H1 (cell line): ENCODE data around the gene MACROD2. TPM values are rescaled to one million over a fixed set of nuclear protein-coding genes. Genes with fewer than 3 reads are reported as not detected.

Experiments used
- CREB1 ChIP-seq: IDR thresholded peaks from 2 replicates; pipeline ENCODE4 v1.6.1; 2012; ENCODE audit warnings: inconsistent platforms
- JUN ChIP-seq: IDR thresholded peaks from 2 replicates; pipeline ENCODE4 v1.6.1; 2011; ENCODE audit warnings: low read depth, mild to moderate bottlenecking, improper control_type of control experiment, low read length
- KDM4A ChIP-seq: IDR thresholded peaks from one replicate; pipeline ENCODE4 v1.7.1; 2012; ENCODE audit warnings: low read depth, mild to moderate bottlenecking, moderate library complexity, low read length, inconsistent platforms; ENCODE audit not compliant: severe bottlenecking
- NRF1 ChIP-seq: IDR thresholded peaks from 2 replicates; pipeline ENCODE4 v1.6.1; 2011; ENCODE audit warnings: mild to moderate bottlenecking, low read depth, low read length, improper control_type of control experiment
- POLR2A ChIP-seq, 2 experiments: IDR thresholded peaks; 1 replicate in 1 of 2; 2 replicates in 1 of 2; pipeline ENCODE4 v1.6.1; 2011; ENCODE audit warnings: low read depth in 2 of 2, low read length in 2 of 2, mild to moderate bottlenecking in 2 of 2; ENCODE audit errors: control extremely low read depth in 1 of 2
- SRF ChIP-seq: IDR thresholded peaks from 2 replicates; pipeline ENCODE4 v1.6.1; 2011; ENCODE audit warnings: mild to moderate bottlenecking, low read depth, low read length, moderate library complexity
- TBP ChIP-seq: IDR thresholded peaks from 2 replicates; pipeline ENCODE4 v1.6.1; 2011; ENCODE audit warnings: low read depth, low read length, improper control_type of control experiment
- TEAD4 ChIP-seq: IDR thresholded peaks from 2 replicates; pipeline ENCODE4 v1.6.1; 2012; ENCODE audit warnings: low read depth, low read length, inconsistent platforms, mixed read lengths
- polyA plus RNA-seq, 7 experiments: library from polyadenylated mRNA; depleted of rRNA in 3 of 7; stranded (reverse) in 5 of 7; unstranded in 2 of 7; fragments of >200 nt in 5 of 7; fragments of 200-250 nt in 2 of 7; gene quantifications; 1 replicate in 5 of 7; 2 replicates in 1 of 7; 4 replicates in 1 of 7; pipeline versions ENCODE4 v1.2.1 to v1.2.3, GENCODE V29; 2011 to 2013; ENCODE audit warnings: missing spikeins in 2 of 7, mixed read lengths in 2 of 7
- total RNA-seq: library from RNA; stranded (reverse); fragmentation: NEBNext Ultra II Directional; extraction: Animal tissue kit (Norgen Biotek cat#: 25700); gene quantifications from 2 replicates; pipeline ENCODE4 v1.2.1, GENCODE V29; 2021
- TF ChIP-seq, protein P1 (sequence below): IDR thresholded peaks from 2 replicates; pipeline ENCODE4 v1.6.1; 2012; ENCODE audit warnings: low read length, inconsistent platforms

The MACROD2 gene
- total and polyA plus RNA-seq, 2 of the 8 experiments (the other 6 are each of a cell fraction or from before 2014, with no cell fraction given): 0.70 to 3.9 TPM

DNA sequence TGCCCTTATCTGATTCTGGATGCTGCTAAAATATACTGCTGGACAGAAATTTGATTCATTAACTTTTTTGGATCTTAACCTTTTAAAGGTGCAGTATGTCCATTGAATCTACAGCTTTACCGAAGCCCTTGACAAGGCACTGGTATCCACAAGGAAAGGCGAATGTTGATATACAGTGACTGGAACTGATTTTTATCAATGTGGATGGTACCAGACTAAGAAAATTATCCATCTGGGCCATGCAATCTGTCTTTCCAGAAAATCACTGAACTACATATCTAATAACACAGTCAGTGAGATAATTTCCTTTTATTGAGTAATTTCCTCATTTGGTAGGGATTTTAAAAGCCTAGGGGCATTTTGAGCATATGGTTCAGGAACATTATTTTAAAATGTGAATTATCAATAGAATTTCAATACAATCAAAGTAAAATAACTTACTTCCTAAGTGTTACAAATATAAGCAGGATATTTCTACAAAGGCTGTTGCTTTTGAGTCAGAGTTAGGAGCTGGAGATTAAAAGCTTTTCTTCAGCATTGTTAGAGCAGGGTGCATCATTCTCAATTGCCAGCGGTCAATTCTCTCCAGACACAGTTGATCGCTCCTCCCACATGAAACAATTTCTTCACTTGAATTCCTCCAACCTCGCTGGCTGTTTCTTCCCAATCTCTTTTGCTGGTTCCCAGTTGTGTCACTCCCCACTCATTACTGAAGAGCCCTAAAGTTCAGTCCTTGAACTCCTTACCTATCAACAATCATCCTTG lies 927.4 kb downstream of the MACROD2 start (continued):
- TF ChIP-seq, protein P1, sequence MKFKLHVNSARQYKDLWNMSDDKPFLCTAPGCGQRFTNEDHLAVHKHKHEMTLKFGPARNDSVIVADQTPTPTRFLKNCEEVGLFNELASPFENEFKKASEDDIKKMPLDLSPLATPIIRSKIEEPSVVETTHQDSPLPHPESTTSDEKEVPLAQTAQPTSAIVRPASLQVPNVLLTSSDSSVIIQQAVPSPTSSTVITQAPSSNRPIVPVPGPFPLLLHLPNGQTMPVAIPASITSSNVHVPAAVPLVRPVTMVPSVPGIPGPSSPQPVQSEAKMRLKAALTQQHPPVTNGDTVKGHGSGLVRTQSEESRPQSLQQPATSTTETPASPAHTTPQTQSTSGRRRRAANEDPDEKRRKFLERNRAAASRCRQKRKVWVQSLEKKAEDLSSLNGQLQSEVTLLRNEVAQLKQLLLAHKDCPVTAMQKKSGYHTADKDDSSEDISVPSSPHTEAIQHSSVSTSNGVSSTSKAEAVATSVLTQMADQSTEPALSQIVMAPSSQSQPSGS: no peak
- TF ChIP-seq KDM4A (no peak), JUN (no peak), TBP (no peak), CREB1 (no peak), TEAD4 (no peak), NRF1 (no peak), POLR2A (IDR thresholded peaks at IDR 0.05; ENCODE audit: control extremely low read depth in 1 of 2, low read depth in 2 of 2, low read length in 2 of 2) (no peak), SRF (no peak)
